ENCODE measurements around the gene ITPR1. TPM values are rescaled to one million over a fixed set of nuclear protein-coding genes. Genes with fewer than 3 reads are reported as not detected.

Gene ITPR1
- total RNA-seq, 2 donors from 2014 or later: 254 to 283 TPM

DNA sequence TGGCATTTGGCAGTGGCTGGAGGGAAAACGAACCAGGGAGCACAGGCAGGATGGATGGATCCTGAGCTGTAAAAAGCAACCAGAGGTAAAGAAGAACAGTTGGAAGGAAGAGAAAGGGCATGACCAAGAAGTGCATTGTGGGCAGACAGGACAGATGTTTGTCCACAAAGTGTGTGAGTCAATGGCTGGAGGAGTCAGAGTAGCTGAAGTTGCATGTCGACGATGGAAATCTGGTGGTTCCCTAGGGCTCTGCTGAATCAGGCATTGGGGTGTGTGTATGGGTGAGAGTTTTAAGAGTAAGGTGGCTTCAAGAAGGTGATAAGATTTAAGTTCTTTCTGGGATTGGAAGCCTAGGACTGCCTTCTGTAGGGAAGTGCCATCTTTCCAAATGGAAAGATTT, 272.1 kb downstream of the ITPR1 start:
- Histone ChIP-seq H3K27me3 (replicated peaks; ENCODE audit: insufficient read depth) (no peaks in the 10 kb centered on the region), H3K9me3 (no peaks in the 10 kb centered on the region), H3K4me1 (ENCODE audit: control insufficient read depth in 1 of 2, low read depth in 2 of 2) (no peaks in the 10 kb centered on the region), H3K4me3 (no peak overlapping the region), H3K36me3 (peaks cover 27% of the 10 kb centered on the region), H3K27ac (no peak overlapping the region)
- DNase-seq (ENCODE audit: low spot score): no peak
- TF ChIP-seq, protein P1, sequence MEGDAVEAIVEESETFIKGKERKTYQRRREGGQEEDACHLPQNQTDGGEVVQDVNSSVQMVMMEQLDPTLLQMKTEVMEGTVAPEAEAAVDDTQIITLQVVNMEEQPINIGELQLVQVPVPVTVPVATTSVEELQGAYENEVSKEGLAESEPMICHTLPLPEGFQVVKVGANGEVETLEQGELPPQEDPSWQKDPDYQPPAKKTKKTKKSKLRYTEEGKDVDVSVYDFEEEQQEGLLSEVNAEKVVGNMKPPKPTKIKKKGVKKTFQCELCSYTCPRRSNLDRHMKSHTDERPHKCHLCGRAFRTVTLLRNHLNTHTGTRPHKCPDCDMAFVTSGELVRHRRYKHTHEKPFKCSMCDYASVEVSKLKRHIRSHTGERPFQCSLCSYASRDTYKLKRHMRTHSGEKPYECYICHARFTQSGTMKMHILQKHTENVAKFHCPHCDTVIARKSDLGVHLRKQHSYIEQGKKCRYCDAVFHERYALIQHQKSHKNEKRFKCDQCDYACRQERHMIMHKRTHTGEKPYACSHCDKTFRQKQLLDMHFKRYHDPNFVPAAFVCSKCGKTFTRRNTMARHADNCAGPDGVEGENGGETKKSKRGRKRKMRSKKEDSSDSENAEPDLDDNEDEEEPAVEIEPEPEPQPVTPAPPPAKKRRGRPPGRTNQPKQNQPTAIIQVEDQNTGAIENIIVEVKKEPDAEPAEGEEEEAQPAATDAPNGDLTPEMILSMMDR (IDR thresholded peaks at IDR 0.05): no peak
- no peak for ATAC-seq (ENCODE audit: insufficient number of reproducible peaks, low FRiP score, low read depth)

- Histone ChIP-seq H3K27me3 (replicated peaks; ENCODE audit: insufficient read depth) (no peaks in the 10 kb centered on the region), H3K36me3 (peaks cover 25% of the 10 kb centered on the region), H3K27ac (no peak overlapping the region), H3K4me3 (no peak overlapping the region), H3K4me1 (ENCODE audit: control insufficient read depth in 1 of 2, low read depth in 2 of 2) (peaks cover 8 to 9% of the 10 kb centered on the region in 2 donors), H3K9me3 (no peaks in the 10 kb centered on the region)
- TF ChIP-seq, protein P1 (IDR thresholded peaks at IDR 0.05): no peak
- ATAC-seq (ENCODE audit: insufficient number of reproducible peaks, low FRiP score, low read depth) (no peak), DNase-seq (ENCODE audit: low spot score) (no peak)
These were observed 273.1 kb downstream of the ITPR1 start for GRCh38 chr3:4766263-4766662.

- H3K27me3 ChIP-seq (replicated peaks; ENCODE audit: insufficient read depth): no peaks in the 10 kb centered on the region
- peaks cover 14 to 16% of the 10 kb centered on the region in 2 donors for H3K4me1 ChIP-seq (ENCODE audit: control insufficient read depth in 1 of 2, low read depth in 2 of 2)
- H3K27ac ChIP-seq: no peak overlapping the region
- TF ChIP-seq, protein P1 (IDR thresholded peaks at IDR 0.05): no peak
- ATAC-seq (ENCODE audit: insufficient number of reproducible peaks, low FRiP score, low read depth) (no peak), DNase-seq (ENCODE audit: low spot score) (no peak)
- H3K9me3 ChIP-seq: no peaks in the 10 kb centered on the region
- no peak overlapping the region for H3K4me3 ChIP-seq
- H3K36me3 ChIP-seq: peaks cover 25% of the 10 kb centered on the region
These were observed 273.8 kb downstream of the ITPR1 start for GRCh38 chr3:4766716-4767499.

DNA sequence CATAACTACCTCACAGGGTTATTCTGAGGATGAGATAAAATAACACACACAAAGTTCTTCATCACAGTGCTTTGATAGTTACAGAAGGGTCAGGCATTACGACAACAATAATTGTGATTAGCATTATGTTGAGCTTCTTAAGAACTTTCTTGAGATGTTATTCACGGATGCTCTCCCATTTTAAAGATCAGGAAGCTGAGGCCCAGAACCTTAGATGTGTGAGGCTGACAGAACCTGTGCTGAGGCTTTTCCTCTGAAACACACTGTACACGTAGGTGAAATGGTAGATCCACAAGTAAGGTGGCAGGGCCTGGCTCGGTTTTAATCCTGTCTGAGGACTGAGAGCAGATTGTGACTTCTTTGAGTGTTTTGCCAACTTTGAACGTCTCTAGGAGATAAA, 274.9 kb downstream of the ITPR1 start:
- no peak for ATAC-seq (ENCODE audit: insufficient number of reproducible peaks, low FRiP score, low read depth)

DNA sequence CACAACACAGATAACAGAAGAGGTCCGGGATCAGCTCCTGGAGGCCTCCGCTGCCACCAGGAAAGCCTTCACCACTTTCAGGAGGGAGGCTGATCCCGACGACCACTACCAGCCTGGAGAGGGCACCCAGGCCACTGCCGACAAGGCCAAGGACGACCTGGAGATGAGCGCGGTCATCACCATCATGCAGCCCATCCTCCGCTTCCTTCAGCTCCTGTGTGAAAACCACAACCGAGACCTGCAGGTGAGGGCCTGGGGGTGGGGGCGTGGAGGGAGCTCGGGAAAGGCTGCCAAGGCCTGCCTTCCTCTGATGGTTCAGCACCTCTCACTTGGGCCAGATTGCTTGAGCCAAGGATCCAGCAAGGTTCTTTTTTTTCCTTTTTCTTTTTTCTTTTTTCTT, 275.4 kb downstream of the ITPR1 start:
- no peaks in the 10 kb centered on the region for H3K27me3 ChIP-seq (replicated peaks; ENCODE audit: insufficient read depth)
- DNase-seq (ENCODE audit: low spot score) (no peak), ATAC-seq (ENCODE audit: insufficient number of reproducible peaks, low FRiP score, low read depth) (no peak)
- H3K36me3 ChIP-seq: peaks cover 19% of the 10 kb centered on the region
- TF ChIP-seq, protein P1 (IDR thresholded peaks at IDR 0.05): no peak
- H3K4me3 ChIP-seq: no peak overlapping the region
- no peaks in the 10 kb centered on the region for H3K9me3 ChIP-seq
- no peak overlapping the region for H3K27ac ChIP-seq
- peaks cover 25 to 27% of the 10 kb centered on the region in 2 donors for H3K4me1 ChIP-seq (ENCODE audit: control insufficient read depth in 1 of 2, low read depth in 2 of 2)

More for the DNA sequence above, 274.9 kb downstream of the ITPR1 start:
- DNase-seq (ENCODE audit: low spot score): no peak
- Histone ChIP-seq H3K27ac (no peak overlapping the region), H3K4me1 (ENCODE audit: control insufficient read depth in 1 of 2, low read depth in 2 of 2) (peaks cover 24 to 26% of the 10 kb centered on the region in 2 donors), H3K36me3 (peaks cover 19% of the 10 kb centered on the region), H3K4me3 (no peak overlapping the region), H3K27me3 (replicated peaks; ENCODE audit: insufficient read depth) (no peaks in the 10 kb centered on the region), H3K9me3 (no peaks in the 10 kb centered on the region)
- TF ChIP-seq, protein P1 (IDR thresholded peaks at IDR 0.05): no peak

Measured in thoracic aorta (tissue), 2 donors.